ENCODE results near the gene DACH1. TPM values are rescaled to one million over a fixed set of nuclear protein-coding genes. Genes with fewer than 3 reads are reported as not detected.
A peak's percentile ranks its signal among the peaks of the same experiment; 100 is the strongest.

The DACH1 gene
- total and polyA plus RNA-seq, 4 donors = 9.9 to 30.3 (median 21.1) TPM

DNA sequence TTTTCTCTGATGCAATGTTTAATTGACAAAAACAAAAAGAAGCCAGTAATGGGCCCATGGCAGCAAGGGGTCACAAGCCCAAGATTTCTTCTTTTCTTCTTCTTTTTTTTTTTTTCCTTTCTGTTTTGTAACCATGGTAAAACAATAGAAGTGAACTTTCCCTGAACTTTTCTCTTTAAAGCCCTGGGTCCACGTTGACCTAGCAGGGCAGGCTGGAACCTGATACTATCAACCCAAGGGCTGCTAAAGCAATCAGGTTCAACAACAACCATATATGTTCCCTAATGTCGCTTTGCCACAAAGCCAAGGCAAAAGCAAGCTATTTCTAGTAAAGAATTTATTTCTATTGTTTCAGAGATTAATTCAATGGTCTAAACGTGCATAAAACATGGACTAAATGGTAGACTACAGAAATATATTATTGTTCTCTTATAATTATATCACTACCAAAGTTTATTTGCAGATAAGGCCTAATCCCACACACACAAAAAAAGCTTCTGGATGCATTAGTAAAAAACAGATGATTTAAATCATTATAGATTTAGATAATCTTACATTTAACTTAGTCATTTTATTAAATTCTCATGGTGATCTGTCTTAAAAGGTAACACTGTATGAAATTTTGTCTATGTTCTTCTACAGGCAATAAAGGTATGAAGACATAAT lies 153.9 kb downstream of the DACH1 start:
- no peaks in the 10 kb centered on the region for H3K4me1 ChIP-seq (ENCODE audit: control insufficient read depth, insufficient read depth, low read length)
- no peak overlapping the region for H3K4me3 ChIP-seq (ENCODE audit: low read depth, low read length)
- no peaks in the 10 kb centered on the region for H3K9me3 ChIP-seq (ENCODE audit: control insufficient read depth, insufficient read depth, low read length)
- 33% methylated on average over 1 of the region's 3 CpGs for WGBS (ENCODE audit: insufficient coverage)
- no peaks in the 10 kb centered on the region for H3K36me3 ChIP-seq (ENCODE audit: control insufficient read depth, insufficient read depth, low read length)
- no peaks in the 10 kb centered on the region for H3K27me3 ChIP-seq (ENCODE audit: control insufficient read depth, insufficient read depth, low read length)
- no peak overlapping the region for H3K27ac ChIP-seq (ENCODE audit: low read depth, low read length)
- peak in 1 of 6 donors; percentile 14 for DNase-seq (ENCODE audit: low read depth in 4 of 6, low spot score in 6 of 6)

DNA sequence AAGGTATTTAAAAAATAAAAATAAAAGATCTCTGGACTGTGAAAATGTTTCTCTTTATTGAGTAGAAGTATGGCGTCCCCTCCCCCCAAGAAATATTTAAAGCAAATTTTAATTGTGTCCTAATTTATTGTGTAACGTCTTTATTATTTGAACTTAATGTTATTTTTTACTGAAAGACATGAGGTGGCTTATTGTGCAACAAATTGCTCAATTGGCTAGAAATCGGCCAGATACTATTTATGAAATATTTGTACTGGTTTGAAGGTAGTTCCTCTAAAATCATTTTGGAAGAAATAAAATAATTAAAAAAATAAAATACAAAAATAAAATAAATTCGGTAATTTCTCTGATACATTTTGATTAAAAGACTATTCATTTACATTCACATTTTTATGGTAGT lies 162.3 kb downstream of the DACH1 start:
- WGBS (ENCODE audit: insufficient coverage) = no CpG with 5 or more reads among the region's 4 CpGs
- Histone ChIP-seq H3K27ac (ENCODE audit: low read depth, low read length) (no peak overlapping the region), H3K4me3 (ENCODE audit: low read depth, low read length) (no peak overlapping the region), H3K4me1 (ENCODE audit: control insufficient read depth, insufficient read depth, low read length) (no peaks in the 10 kb centered on the region), H3K27me3 (ENCODE audit: control insufficient read depth, insufficient read depth, low read length) (no peaks in the 10 kb centered on the region), H3K36me3 (ENCODE audit: control insufficient read depth, insufficient read depth, low read length) (no peaks in the 10 kb centered on the region), H3K9me3 (ENCODE audit: control insufficient read depth, insufficient read depth, low read length) (no peaks in the 10 kb centered on the region)
- no peak for DNase-seq (ENCODE audit: low read depth in 4 of 6, low spot score in 6 of 6)

DNA sequence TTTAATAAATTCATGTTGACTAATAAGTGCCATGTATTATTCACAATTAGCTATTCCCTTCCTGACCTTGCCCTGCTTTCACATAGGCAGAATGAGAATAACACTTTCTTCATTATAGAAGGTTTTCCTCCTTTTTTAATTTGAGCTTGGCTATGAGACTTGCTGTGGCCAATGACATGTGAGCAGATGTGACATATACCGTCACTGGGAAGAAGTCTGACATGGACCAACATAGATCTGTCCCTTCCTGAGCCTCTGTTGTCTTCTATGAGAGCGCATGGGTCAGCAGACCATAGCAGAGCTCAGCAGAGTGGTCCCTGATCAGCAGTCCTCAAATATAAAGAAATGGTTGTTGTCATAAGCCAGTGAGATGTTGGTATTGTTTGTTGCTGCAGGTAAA lies 163.9 kb downstream of the DACH1 start:
- H3K4me3 ChIP-seq (ENCODE audit: low read depth, low read length) = no peak overlapping the region
- WGBS (ENCODE audit: insufficient coverage) = 100% methylated on average over 2 of the region's 2 CpGs

DNA sequence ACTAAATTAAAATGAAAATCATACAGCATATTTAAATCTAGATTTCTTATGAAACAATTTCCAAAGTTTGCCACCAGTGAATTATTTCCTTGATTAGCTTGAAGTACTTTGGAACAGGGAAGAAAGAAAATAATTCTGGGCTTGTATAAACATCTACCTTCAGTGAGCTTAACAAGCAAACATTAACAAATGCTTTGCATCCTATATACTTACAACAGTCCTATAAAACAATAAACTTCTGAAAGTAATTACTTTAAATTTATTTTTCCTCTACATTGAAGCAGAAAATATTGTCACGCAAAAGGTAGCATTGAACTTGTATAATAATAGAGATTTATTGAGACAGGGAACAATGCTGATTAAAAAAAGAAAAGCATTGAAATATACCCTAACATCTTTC lies 164.8 kb downstream of the DACH1 start:
- no CpG with 5 or more reads among the region's 1 CpG for WGBS (ENCODE audit: insufficient coverage)
- no peak overlapping the region for H3K27ac ChIP-seq (ENCODE audit: low read depth, low read length)
- H3K9me3 ChIP-seq (ENCODE audit: control insufficient read depth, insufficient read depth, low read length) = no peaks in the 10 kb centered on the region
- H3K4me3 ChIP-seq (ENCODE audit: low read depth, low read length) = no peak overlapping the region
- H3K27me3 ChIP-seq (ENCODE audit: control insufficient read depth, insufficient read depth, low read length) = no peaks in the 10 kb centered on the region
- no peak for DNase-seq (ENCODE audit: low read depth in 4 of 6, low spot score in 6 of 6)
- no peaks in the 10 kb centered on the region for H3K4me1 ChIP-seq (ENCODE audit: control insufficient read depth, insufficient read depth, low read length)
- no peaks in the 10 kb centered on the region for H3K36me3 ChIP-seq (ENCODE audit: control insufficient read depth, insufficient read depth, low read length)

More for the DNA sequence above, 163.9 kb downstream of the DACH1 start:
- Histone ChIP-seq H3K4me1 (ENCODE audit: control insufficient read depth, insufficient read depth, low read length) (no peaks in the 10 kb centered on the region), H3K36me3 (ENCODE audit: control insufficient read depth, insufficient read depth, low read length) (no peaks in the 10 kb centered on the region), H3K27me3 (ENCODE audit: control insufficient read depth, insufficient read depth, low read length) (no peaks in the 10 kb centered on the region), H3K27ac (ENCODE audit: low read depth, low read length) (no peak overlapping the region), H3K9me3 (ENCODE audit: control insufficient read depth, insufficient read depth, low read length) (no peaks in the 10 kb centered on the region)
- no peak for DNase-seq (ENCODE audit: low read depth in 4 of 6, low spot score in 6 of 6)

DNA sequence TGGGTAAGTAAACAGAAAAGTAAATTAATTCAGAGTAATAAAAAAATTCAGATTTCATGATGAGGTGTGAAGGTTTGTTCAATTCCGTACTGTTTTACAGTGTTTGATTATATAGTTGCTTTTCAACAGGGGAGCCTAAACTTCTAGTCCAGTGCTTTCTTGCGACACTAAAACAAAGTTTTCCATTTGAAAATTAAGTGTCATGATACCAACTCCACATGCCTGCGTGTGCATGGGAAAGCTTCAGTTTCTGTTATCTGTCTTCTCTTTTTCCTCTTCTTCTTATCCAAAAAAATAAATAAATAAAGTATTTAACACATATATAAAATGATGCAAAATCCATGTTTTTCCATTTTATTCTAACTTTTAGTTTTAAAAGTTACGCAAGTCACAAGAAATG lies 165.3 kb downstream of the DACH1 start:
- 80% methylated on average over 1 of the region's 4 CpGs for WGBS (ENCODE audit: insufficient coverage)
- no peaks in the 10 kb centered on the region for H3K27me3 ChIP-seq (ENCODE audit: control insufficient read depth, insufficient read depth, low read length)

DNA sequence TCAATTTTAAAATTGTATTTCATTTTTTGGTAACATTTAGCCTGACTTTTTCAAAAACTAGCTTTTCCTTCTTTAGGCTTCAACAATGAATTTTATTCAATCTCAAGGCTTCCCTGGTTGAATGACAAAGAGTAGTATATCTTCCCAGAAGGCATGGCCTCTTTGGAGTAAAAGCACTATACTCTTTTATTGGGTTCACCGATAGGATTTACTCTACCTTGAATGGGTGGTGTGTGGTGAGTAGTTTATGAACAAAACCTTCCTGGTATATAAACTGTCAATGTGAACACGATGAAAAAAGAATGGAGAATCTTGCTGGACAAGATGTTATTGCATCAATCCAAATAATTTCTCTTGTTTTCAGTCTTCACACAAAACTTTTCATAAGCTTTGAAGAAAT lies 167.7 kb downstream of the DACH1 start:
- Histone ChIP-seq H3K36me3 (ENCODE audit: control insufficient read depth, insufficient read depth, low read length) (no peaks in the 10 kb centered on the region), H3K27ac (ENCODE audit: low read depth, low read length) (no peak overlapping the region), H3K9me3 (ENCODE audit: control insufficient read depth, insufficient read depth, low read length) (no peaks in the 10 kb centered on the region), H3K27me3 (ENCODE audit: control insufficient read depth, insufficient read depth, low read length) (no peaks in the 10 kb centered on the region), H3K4me1 (ENCODE audit: control insufficient read depth, insufficient read depth, low read length) (no peaks in the 10 kb centered on the region), H3K4me3 (ENCODE audit: low read depth, low read length) (no peak overlapping the region)
- no peak for DNase-seq (ENCODE audit: low read depth in 4 of 6, low spot score in 6 of 6)
- no CpG with 5 or more reads among the region's 2 CpGs for WGBS (ENCODE audit: insufficient coverage)

More for the DNA sequence above, 165.3 kb downstream of the DACH1 start:
- no peaks in the 10 kb centered on the region for H3K9me3 ChIP-seq (ENCODE audit: control insufficient read depth, insufficient read depth, low read length)
- no peak overlapping the region for H3K4me3 ChIP-seq (ENCODE audit: low read depth, low read length)
- H3K27ac ChIP-seq (ENCODE audit: low read depth, low read length) = no peak overlapping the region
- no peaks in the 10 kb centered on the region for H3K36me3 ChIP-seq (ENCODE audit: control insufficient read depth, insufficient read depth, low read length)
- no peaks in the 10 kb centered on the region for H3K4me1 ChIP-seq (ENCODE audit: control insufficient read depth, insufficient read depth, low read length)
- DNase-seq (ENCODE audit: low read depth in 4 of 6, low spot score in 6 of 6) = no peak

DNA sequence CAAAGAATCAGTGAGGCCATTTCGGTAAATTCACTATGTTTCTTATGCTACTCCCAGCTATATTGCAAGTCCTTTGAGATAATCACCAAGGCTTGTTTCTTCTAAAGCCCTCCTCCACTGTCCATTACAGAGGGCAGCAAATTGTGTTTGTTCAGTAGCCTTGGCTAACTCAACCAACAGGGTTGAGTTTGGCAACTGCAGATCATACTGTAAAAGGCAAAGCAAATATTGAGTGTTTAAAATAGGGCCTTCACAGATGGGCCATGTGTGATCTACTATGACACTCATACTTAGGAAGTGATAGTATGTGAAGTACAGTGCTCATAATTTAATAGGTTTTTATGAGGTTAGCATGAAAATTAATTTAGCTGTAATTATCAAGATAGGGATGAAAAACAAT lies 171.3 kb downstream of the DACH1 start:
- no peak overlapping the region for H3K27ac ChIP-seq (ENCODE audit: low read depth, low read length)
- no peak for DNase-seq (ENCODE audit: low read depth in 4 of 6, low spot score in 6 of 6)
- whole genome bisulfite sequencing (ENCODE audit: insufficient coverage) = 100% methylated on average over 1 of the region's 1 CpG
- no peaks in the 10 kb centered on the region for H3K27me3 ChIP-seq (ENCODE audit: control insufficient read depth, insufficient read depth, low read length)
- H3K4me1 ChIP-seq (ENCODE audit: control insufficient read depth, insufficient read depth, low read length) = no peaks in the 10 kb centered on the region
- H3K36me3 ChIP-seq (ENCODE audit: control insufficient read depth, insufficient read depth, low read length) = no peaks in the 10 kb centered on the region
- H3K4me3 ChIP-seq (ENCODE audit: low read depth, low read length) = no peak overlapping the region
- no peaks in the 10 kb centered on the region for H3K9me3 ChIP-seq (ENCODE audit: control insufficient read depth, insufficient read depth, low read length)

DNA sequence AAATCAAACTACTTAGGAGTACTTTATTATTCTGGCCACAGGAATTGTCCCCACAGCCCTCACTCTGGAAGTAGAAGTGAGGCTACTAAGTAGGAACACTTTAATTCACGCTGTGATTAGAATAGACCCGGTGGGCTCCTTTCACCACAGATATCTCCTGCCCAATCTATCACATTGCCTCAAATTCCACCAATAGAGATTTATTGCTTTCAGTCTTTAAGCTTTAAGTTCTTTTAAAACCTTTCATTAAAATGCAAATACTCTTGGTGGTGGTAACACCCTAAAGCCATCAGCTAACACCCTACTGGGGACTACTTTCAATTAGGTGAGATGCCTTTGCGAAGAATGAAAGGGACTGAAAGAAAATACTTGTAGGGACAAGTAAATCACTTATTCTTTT lies 181.9 kb downstream of the DACH1 start:
- Histone ChIP-seq H3K4me1 (ENCODE audit: control insufficient read depth, insufficient read depth, low read length) (no peaks in the 10 kb centered on the region), H3K9me3 (ENCODE audit: control insufficient read depth, insufficient read depth, low read length) (no peaks in the 10 kb centered on the region), H3K27ac (ENCODE audit: low read depth, low read length) (no peak overlapping the region), H3K4me3 (ENCODE audit: low read depth, low read length) (no peak overlapping the region), H3K36me3 (ENCODE audit: control insufficient read depth, insufficient read depth, low read length) (no peaks in the 10 kb centered on the region), H3K27me3 (ENCODE audit: control insufficient read depth, insufficient read depth, low read length) (no peaks in the 10 kb centered on the region)
- DNase-seq (ENCODE audit: low read depth in 4 of 6, low spot score in 6 of 6) = no peak
- no CpG with 5 or more reads among the region's 3 CpGs for WGBS (ENCODE audit: insufficient coverage)

DNA sequence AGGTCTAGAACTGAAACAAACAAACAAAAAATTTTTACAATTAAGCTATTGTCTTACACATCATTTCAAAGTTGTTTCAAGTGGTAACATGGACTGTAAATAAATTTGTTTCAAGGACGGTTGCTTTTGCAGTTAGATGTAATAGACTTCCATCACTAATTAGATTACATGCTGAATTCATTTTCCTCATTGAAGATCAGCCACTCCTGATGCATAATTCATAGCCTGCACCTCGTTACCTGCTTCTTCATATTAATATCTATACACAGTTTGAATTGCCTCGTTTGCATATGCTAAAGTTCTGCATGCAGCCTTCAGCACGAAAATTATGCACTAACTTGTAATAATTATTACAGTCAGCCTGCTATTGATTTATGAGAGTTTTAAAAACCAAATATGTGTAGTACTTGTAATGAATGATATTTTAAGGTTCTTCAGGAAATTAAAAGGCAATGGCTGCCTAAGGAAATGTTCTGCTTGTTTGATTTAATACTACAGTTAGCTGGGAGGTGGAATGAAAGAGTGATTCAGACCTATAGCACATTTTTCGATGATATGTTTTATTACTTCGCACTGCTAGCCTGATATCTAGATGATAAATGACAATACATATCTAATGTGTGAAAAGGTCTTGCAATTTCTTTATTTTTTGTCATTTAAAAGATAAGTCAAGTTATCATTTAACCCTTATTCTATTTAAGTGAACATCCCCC lies 184.9 kb downstream of the DACH1 start:
- H3K9me3 ChIP-seq (ENCODE audit: control insufficient read depth, insufficient read depth, low read length) = no peaks in the 10 kb centered on the region
- H3K4me3 ChIP-seq (ENCODE audit: low read depth, low read length) = no peak overlapping the region
- WGBS (ENCODE audit: insufficient coverage) = 80% methylated on average over 1 of the region's 6 CpGs
- no peaks in the 10 kb centered on the region for H3K36me3 ChIP-seq (ENCODE audit: control insufficient read depth, insufficient read depth, low read length)
- no peaks in the 10 kb centered on the region for H3K27me3 ChIP-seq (ENCODE audit: control insufficient read depth, insufficient read depth, low read length)
- no peaks in the 10 kb centered on the region for H3K4me1 ChIP-seq (ENCODE audit: control insufficient read depth, insufficient read depth, low read length)
- H3K27ac ChIP-seq (ENCODE audit: low read depth, low read length) = no peak overlapping the region
- DNase-seq (ENCODE audit: low read depth in 4 of 6, low spot score in 6 of 6) = peak in 1 of 6 donors; percentile 73

DNA sequence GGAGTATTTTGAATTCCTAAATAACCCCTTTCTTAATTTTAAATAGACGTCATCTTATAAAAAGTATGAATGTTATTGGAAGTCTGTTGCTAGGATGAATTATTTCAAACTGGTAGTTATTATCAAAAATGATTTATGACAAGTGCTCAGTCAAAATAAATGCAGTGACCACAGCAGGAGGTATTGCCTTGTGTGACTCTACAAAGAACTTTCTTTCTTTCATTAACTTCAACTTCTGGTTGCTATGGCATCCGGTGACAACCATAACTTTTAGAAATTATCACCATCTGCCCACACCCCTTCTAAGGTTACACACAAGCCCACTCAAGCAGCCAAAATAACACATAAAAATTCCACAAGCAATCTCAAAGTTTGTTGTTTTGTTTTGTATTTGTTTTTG lies 189.9 kb downstream of the DACH1 start:
- H3K27ac ChIP-seq (ENCODE audit: low read depth, low read length) = no peak overlapping the region
- H3K4me3 ChIP-seq (ENCODE audit: low read depth, low read length) = no peak overlapping the region
- 33% methylated on average over 1 of the region's 2 CpGs for WGBS (ENCODE audit: insufficient coverage)
- no peaks in the 10 kb centered on the region for H3K27me3 ChIP-seq (ENCODE audit: control insufficient read depth, insufficient read depth, low read length)
- H3K36me3 ChIP-seq (ENCODE audit: control insufficient read depth, insufficient read depth, low read length) = no peaks in the 10 kb centered on the region
- H3K9me3 ChIP-seq (ENCODE audit: control insufficient read depth, insufficient read depth, low read length) = no peaks in the 10 kb centered on the region
- no peaks in the 10 kb centered on the region for H3K4me1 ChIP-seq (ENCODE audit: control insufficient read depth, insufficient read depth, low read length)
- no peak for DNase-seq (ENCODE audit: low read depth in 4 of 6, low spot score in 6 of 6)
